ENCODE measurements around the gene DDX54. TPM values are rescaled to one million over a fixed set of nuclear protein-coding genes. Genes with fewer than 3 reads are reported as not detected.

Gene DDX54
- total RNA-seq, 1 experiment from 2014 or later, result 83.0 TPM

DNA sequence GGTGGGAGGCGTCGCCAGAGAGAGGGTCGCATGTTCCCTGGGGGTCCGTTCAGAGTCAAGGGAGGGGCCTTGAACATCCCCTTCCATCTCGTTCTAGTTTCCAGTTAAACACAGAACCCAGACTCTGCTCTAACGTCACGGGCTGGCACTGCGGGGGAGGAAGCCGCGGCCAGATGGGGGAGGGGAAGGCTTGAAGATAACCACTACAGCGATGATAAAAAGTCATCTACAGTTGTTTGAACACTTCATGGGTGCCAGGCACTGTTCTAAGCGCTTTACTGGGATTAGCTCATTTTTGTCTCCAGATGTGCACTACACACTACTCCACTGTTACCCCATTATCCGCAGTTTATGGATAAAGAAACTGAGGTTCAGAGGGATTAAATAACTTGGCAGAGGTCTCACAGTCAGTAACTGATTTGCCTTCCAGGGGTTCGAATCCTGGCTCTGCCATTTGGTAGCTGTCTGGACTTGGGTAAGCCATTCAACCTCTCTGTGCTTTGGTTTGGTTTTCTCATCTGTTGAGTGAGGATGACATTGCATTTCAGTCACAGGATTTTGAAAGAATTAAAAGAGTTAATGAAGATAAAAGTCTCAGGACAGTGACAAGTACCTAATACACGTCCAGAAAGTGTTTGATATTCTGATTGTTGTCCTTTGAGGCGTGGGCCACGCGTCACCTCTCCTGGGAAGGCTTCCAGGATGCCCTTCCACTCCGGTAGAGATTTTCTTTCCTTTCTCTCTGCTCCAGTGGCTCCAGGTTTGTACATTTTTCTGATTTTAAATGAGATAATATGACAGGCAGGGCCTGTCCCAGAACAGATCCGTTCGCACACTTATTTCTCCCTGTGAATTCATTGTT is 48.9 kb downstream of the DDX54 start:
- H3K36me3 Mint-ChIP-seq (ENCODE audit: insufficient read depth in 1 of 3, low read depth in 3 of 3), result no peaks in the 10 kb centered on the region
- peak overlapping the region; percentile 64 to 81 for H3K4me3 Mint-ChIP-seq
- H3K18ac ChIP-seq (ENCODE audit: insufficient read length, low read depth, low read length), result peak overlapping the region; percentile 60
- H3K14ac ChIP-seq (ENCODE audit: insufficient read depth, low read length), result 0 out of 2 replicates have a peak overlapping the region, but pooled peaks have one; percentile 70
- H3K27ac Mint-ChIP-seq, result 0 out of 7 replicates have a peak overlapping the region, but pooled peaks of 1 of the 3 experiments have one; percentile 57
- no peaks in the 10 kb centered on the region for H3K79me2 ChIP-seq (ENCODE audit: insufficient read depth, low read length)
- H2BK120ac ChIP-seq (ENCODE audit: low read depth, low read length, poor library complexity, severe bottlenecking), result no peak overlapping the region
- DNase-seq, result no peak
- H3K4me1 Mint-ChIP-seq, result peaks cover 8 to 16% of the 10 kb centered on the region in 2 experiments
- TF ChIP-seq, protein P1, sequence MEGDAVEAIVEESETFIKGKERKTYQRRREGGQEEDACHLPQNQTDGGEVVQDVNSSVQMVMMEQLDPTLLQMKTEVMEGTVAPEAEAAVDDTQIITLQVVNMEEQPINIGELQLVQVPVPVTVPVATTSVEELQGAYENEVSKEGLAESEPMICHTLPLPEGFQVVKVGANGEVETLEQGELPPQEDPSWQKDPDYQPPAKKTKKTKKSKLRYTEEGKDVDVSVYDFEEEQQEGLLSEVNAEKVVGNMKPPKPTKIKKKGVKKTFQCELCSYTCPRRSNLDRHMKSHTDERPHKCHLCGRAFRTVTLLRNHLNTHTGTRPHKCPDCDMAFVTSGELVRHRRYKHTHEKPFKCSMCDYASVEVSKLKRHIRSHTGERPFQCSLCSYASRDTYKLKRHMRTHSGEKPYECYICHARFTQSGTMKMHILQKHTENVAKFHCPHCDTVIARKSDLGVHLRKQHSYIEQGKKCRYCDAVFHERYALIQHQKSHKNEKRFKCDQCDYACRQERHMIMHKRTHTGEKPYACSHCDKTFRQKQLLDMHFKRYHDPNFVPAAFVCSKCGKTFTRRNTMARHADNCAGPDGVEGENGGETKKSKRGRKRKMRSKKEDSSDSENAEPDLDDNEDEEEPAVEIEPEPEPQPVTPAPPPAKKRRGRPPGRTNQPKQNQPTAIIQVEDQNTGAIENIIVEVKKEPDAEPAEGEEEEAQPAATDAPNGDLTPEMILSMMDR (conservative IDR thresholded peaks at IDR 0.05), result no peak
- H3K79me1 ChIP-seq (ENCODE audit: insufficient read depth, low read depth, low read length, poor library complexity, severe bottlenecking), result no peaks in the 10 kb centered on the region
- no peak overlapping the region for H2BK15ac ChIP-seq (ENCODE audit: low read depth, low read length)
- no peaks in the 10 kb centered on the region for H3K4me1 ChIP-seq (ENCODE audit: insufficient read depth, low read length)
- no peak overlapping the region for H3K4ac ChIP-seq (ENCODE audit: low read depth, low read length)
- H4K20me1 ChIP-seq (ENCODE audit: control insufficient read depth, insufficient read depth, insufficient read length), result no peaks in the 10 kb centered on the region
- H2BK5ac ChIP-seq (ENCODE audit: insufficient read length, low read length), result no peak overlapping the region
- H3K9me3 Mint-ChIP-seq, result no peaks in the 10 kb centered on the region; a peak in 1 of 5 replicates
- H3K9me3 ChIP-seq (ENCODE audit: control insufficient read depth, low read depth, low read length), result no peaks in the 10 kb centered on the region
- no peak overlapping the region for H2AK5ac ChIP-seq (ENCODE audit: insufficient read length, low read length)
- H2AFZ ChIP-seq (ENCODE audit: low read length), result no peak overlapping the region
- H3K27me3 ChIP-seq (ENCODE audit: insufficient read depth, low read length), result no peaks in the 10 kb centered on the region
- no peak overlapping the region for H4K91ac ChIP-seq (ENCODE audit: insufficient read length, low read depth, low read length)
- H3K27ac ChIP-seq (ENCODE audit: insufficient read length, low read depth, low read length), result no peak overlapping the region
- H3K23me2 ChIP-seq (ENCODE audit: insufficient read length, low read depth, low read length, poor library complexity, severe bottlenecking), result peaks cover 12% of the 10 kb centered on the region
- no peak overlapping the region for H3K56ac ChIP-seq (ENCODE audit: insufficient read length, low read depth, low read length)
- H2BK12ac ChIP-seq (ENCODE audit: insufficient read length, low read depth, low read length), result no peak overlapping the region
- WGBS (ENCODE audit: extremely low coverage, insufficient read length, low lambda C conversion rate), result no CpG with 5 or more reads among the region's 21 CpGs
- H3K4me2 ChIP-seq (ENCODE audit: insufficient read depth, insufficient read length, low read length), result peak overlapping the region; percentile 46
- H4K8ac ChIP-seq (replicated peaks; ENCODE audit: insufficient read length, low read depth, low read length), result no peak overlapping the region
- H3K27me3 Mint-ChIP-seq (ENCODE audit: low read depth), result peaks cover 36% of the 10 kb centered on the region
- H4K5ac ChIP-seq (ENCODE audit: insufficient read length, low read depth, low read length), result no peak overlapping the region
- H3T11ph ChIP-seq (ENCODE audit: low read length), result no peak overlapping the region
- no peak overlapping the region for H3K9ac ChIP-seq (ENCODE audit: extremely low read depth, insufficient read length, low read length)
- H2BK20ac ChIP-seq (ENCODE audit: low read depth, low read length, poor library complexity, severe bottlenecking), result no peak overlapping the region
- no peak overlapping the region for H3K23ac ChIP-seq (ENCODE audit: insufficient read length, low read depth, low read length)
